Effector memory CD4-positive, alpha-beta T cell (primary cell): ENCODE data around the gene AGBL4.

Experiments used
- DNase-seq, 3 donors: peaks; one replicate each; pipeline ENCODE4 v3.0.0-alpha.2; 2020
- H3K27ac ChIP-seq: 2 replicates; pipeline ENCODE4 v1.7.0; 2013; ENCODE audit warnings: mild to moderate bottlenecking, low read length, moderate library complexity; ENCODE audit not compliant: insufficient read depth, poor library complexity, severe bottlenecking
- H3K27me3 ChIP-seq: replicated peaks from 2 replicates; pipeline ENCODE4 v1.7.0; 2013; ENCODE audit warnings: mild to moderate bottlenecking, low read length; ENCODE audit not compliant: insufficient read depth, control insufficient read depth, poor library complexity, severe bottlenecking
- H3K36me3 ChIP-seq: 2 replicates; pipeline ENCODE4 v1.7.0; 2013; ENCODE audit warnings: mild to moderate bottlenecking, low read length, moderate library complexity; ENCODE audit not compliant: control insufficient read depth, insufficient read depth
- H3K4me1 ChIP-seq: 2 replicates; pipeline ENCODE4 v1.7.0; 2013; ENCODE audit warnings: low read length, mild to moderate bottlenecking; ENCODE audit not compliant: control insufficient read depth, insufficient read depth, poor library complexity, severe bottlenecking
- H3K4me3 ChIP-seq: 2 replicates; pipeline ENCODE4 v1.7.0; 2013; ENCODE audit warnings: low read length, low read depth, mild to moderate bottlenecking; ENCODE audit not compliant: insufficient read depth, poor library complexity, severe bottlenecking
- H3K9me3 ChIP-seq: 2 replicates; pipeline ENCODE4 v1.7.0; 2013; ENCODE audit warnings: mild to moderate bottlenecking, low read length, moderate library complexity; ENCODE audit not compliant: control insufficient read depth

The AGBL4 gene

DNA sequence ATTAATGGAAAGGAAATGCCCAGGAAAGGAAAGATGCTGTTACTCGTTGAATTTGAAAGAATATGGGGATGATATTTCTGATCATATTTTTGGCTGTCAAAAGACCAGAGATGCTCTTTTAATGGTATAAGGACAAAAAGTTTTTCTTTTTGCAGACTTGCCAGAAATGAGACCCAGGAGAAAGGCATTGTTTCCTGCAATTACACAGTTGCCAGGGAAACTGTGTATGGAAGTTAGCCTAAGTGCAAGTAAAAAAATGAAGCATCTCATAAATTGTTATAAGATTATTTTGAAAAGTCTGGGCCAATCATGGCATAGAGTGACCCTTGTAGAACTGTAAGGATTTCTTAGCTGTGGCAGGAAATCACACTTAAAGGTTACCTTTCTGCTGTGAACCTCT is 1091.4 kb downstream of the AGBL4 start:
- no peak for DNase-seq
- Histone ChIP-seq H3K4me3 (no peak overlapping the region), H3K4me1 (no peaks in the 10 kb centered on the region), H3K27ac (no peak overlapping the region), H3K36me3 (no peaks in the 10 kb centered on the region), H3K9me3 (no peaks in the 10 kb centered on the region), H3K27me3 (no peaks in the 10 kb centered on the region)

DNA sequence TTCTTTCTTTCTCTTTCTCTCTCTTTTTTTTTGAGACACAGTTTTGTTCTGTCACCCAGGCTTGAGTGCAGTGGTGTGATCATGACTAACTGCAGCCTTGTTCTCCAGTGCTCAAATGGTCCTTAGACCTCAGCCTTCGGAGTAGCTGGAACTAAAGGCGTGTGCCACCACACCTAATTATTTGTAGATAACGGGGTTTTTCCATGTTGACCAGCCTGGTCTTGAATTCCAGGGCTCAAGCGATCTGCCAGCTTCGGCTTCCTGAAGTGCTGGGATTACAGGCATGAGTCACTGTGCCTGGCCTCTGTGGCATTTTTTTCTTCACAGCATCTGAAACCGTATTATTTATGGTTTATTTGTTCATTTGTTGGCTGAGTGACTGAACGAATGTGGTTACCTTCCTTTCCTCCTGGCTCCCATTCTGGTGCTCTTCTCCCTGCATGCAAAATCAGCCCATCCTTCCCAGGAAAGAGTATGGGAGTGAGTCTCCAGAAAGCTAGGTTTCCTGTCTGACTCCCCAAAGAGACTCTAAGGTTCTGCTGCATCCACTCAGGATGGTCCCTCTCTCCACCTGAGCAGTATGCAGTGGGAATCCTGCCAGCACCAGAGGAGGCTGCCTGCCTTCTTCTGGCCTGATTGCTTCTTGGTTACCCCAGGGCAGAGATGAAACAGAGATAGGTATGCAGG is 1092.1 kb downstream of the AGBL4 start:
- no peaks in the 10 kb centered on the region for H3K9me3 ChIP-seq
- no peak overlapping the region for H3K27ac ChIP-seq
- no peak for DNase-seq
- no peaks in the 10 kb centered on the region for H3K36me3 ChIP-seq
- no peaks in the 10 kb centered on the region for H3K27me3 ChIP-seq
- no peaks in the 10 kb centered on the region for H3K4me1 ChIP-seq
- H3K4me3 ChIP-seq: no peak overlapping the region

DNA sequence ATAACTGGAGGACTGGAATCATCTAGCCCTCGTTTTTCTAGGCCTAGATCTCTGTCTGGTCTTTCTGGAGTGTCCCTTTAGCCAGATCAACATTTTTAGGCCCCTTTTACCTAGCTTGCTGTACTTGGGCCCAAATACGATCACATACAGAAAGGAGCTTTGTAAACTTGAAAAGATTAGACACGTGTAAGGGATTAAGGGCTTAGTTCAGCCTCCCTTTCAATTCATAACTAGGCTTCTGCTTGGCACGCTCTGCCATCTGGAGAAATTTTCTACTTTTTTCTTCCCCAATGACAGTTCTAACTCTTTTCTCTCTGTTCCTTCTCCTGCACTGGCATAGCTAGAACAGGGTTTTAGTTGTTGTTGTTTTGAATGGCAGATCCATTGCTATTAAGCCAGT is 1093.7 kb downstream of the AGBL4 start:
- H3K4me1 ChIP-seq: no peaks in the 10 kb centered on the region
- no peak for DNase-seq
- no peaks in the 10 kb centered on the region for H3K9me3 ChIP-seq
- H3K27me3 ChIP-seq: no peaks in the 10 kb centered on the region
- H3K27ac ChIP-seq: no peak overlapping the region
- no peaks in the 10 kb centered on the region for H3K36me3 ChIP-seq
- H3K4me3 ChIP-seq: no peak overlapping the region

DNA sequence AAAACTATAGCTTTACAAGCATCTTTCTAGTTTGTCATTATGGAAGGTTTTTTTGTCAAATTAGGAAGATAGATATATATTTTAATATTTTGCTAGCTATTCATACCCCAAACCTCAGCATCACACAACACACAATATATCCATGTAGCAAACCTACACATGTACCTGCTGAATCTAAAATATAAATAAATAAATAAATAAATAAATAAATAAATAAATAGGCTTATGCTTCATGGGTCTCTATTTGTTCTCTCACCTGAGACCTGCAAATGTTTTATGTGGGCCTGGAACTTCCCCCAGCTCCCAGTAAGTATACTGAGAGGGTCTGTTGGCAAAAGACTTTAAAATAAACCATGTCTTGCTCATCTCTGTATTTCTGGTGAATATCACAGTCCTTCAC is 1099.7 kb downstream of the AGBL4 start:
- DNase-seq: no peak
- Histone ChIP-seq H3K9me3 (no peaks in the 10 kb centered on the region), H3K4me1 (no peaks in the 10 kb centered on the region), H3K27me3 (no peaks in the 10 kb centered on the region), H3K27ac (no peak overlapping the region), H3K4me3 (no peak overlapping the region), H3K36me3 (no peaks in the 10 kb centered on the region)

DNA sequence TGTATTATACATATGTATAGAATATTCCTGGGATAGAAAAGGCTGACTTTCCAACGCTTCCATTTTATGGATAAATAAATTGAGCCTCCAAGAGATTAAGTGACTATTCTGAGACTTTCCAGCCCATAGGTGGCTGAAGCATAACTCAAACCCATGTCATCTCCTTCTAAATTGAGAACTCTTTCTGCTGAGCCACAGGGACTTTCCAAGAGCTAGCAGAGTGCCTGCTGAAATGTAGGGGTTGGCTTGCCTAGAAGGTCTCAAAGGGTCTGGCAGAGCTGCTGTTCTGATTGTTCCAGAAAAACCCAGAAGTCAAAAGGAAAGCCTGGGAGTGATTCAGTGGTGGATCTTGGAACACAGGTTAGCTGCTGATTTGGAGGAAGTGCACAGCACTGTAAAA is 1100.6 kb downstream of the AGBL4 start:
- no peak for DNase-seq
- no peaks in the 10 kb centered on the region for H3K36me3 ChIP-seq
- no peaks in the 10 kb centered on the region for H3K4me1 ChIP-seq
- no peaks in the 10 kb centered on the region for H3K27me3 ChIP-seq
- no peaks in the 10 kb centered on the region for H3K9me3 ChIP-seq
- no peak overlapping the region for H3K27ac ChIP-seq
- no peak overlapping the region for H3K4me3 ChIP-seq

DNA sequence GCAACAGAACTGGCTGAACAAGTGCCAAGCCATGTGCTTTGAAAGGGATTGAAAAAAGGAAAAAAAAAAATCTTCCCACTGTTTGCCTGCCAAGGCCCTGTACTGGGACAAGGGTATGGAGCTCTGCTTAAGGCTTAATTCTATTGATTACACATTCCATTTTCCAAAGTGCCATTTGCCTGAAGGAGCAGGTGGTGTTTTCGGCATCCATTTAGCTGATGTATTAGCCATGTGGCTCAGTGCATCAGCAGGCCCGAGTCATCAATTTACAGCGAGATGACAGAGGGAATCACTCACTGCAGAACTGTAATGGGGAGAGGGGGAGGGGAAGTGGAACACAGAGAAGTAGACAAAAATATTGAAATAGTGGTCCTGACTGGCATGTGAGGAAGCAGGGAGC is 1102.9 kb downstream of the AGBL4 start:
- Histone ChIP-seq H3K36me3 (no peaks in the 10 kb centered on the region), H3K4me1 (no peaks in the 10 kb centered on the region), H3K27ac (no peak overlapping the region), H3K27me3 (no peaks in the 10 kb centered on the region), H3K4me3 (no peak overlapping the region), H3K9me3 (no peaks in the 10 kb centered on the region)
- DNase-seq: no peak

DNA sequence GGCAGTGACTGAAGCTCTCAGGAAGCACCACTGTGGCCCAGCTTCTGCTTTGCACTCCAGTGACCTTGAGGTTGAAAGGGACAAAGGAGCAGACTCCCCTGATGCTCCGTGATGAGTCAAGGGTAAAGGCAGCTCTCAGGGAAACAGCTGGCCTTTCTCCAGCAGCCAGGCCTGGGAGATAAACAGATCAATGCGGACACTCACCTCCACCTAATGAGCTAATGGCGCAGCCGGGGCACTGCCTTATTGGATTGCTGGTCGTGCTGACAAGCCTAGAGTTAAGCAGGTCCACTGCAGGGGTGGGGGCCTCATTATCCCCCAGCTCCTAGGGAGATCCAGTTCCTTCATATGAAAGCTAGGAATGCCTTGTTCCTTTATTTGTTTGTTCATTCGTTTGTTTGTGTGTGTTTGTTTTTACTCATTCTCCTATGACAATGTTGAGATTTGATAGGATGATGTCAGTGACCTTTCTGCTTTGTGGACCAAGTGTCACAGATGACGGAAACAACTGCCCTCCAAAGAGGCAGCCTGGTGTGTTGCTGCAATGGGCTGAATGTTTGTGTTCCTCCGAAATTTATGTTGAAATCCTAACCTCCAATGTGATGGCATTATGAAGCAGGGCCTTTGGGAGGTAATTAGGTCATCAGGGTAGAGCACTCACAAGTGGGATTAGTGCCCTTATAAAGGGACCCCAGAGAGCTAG is 1105.7 kb downstream of the AGBL4 start:
- H3K27me3 ChIP-seq: no peaks in the 10 kb centered on the region
- no peaks in the 10 kb centered on the region for H3K9me3 ChIP-seq
- H3K36me3 ChIP-seq: no peaks in the 10 kb centered on the region
- H3K4me1 ChIP-seq: no peaks in the 10 kb centered on the region
- no peak overlapping the region for H3K4me3 ChIP-seq
- no peak for DNase-seq
- no peak overlapping the region for H3K27ac ChIP-seq

DNA sequence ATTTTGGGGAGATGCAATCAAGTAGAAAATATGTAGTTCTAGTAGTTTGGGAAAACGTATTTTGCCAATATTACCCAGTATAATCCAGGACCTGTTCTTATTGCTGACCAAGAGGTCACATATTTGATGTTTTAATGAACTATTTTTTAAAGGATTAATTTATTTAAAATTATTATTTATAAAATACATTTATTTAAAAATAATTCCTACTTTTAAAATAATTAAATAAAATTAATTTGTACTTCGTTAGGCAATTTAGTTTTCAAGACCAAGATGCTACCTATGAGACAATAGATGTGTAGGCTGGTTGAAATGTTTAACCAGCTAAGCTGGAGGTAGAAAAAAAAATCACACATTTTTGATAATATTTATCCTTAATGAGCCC is 1106.7 kb downstream of the AGBL4 start:
- H3K27me3 ChIP-seq: no peaks in the 10 kb centered on the region
- H3K4me1 ChIP-seq: no peaks in the 10 kb centered on the region
- H3K9me3 ChIP-seq: no peaks in the 10 kb centered on the region
- no peaks in the 10 kb centered on the region for H3K36me3 ChIP-seq
- H3K27ac ChIP-seq: no peak overlapping the region
- no peak for DNase-seq
- no peak overlapping the region for H3K4me3 ChIP-seq

DNA sequence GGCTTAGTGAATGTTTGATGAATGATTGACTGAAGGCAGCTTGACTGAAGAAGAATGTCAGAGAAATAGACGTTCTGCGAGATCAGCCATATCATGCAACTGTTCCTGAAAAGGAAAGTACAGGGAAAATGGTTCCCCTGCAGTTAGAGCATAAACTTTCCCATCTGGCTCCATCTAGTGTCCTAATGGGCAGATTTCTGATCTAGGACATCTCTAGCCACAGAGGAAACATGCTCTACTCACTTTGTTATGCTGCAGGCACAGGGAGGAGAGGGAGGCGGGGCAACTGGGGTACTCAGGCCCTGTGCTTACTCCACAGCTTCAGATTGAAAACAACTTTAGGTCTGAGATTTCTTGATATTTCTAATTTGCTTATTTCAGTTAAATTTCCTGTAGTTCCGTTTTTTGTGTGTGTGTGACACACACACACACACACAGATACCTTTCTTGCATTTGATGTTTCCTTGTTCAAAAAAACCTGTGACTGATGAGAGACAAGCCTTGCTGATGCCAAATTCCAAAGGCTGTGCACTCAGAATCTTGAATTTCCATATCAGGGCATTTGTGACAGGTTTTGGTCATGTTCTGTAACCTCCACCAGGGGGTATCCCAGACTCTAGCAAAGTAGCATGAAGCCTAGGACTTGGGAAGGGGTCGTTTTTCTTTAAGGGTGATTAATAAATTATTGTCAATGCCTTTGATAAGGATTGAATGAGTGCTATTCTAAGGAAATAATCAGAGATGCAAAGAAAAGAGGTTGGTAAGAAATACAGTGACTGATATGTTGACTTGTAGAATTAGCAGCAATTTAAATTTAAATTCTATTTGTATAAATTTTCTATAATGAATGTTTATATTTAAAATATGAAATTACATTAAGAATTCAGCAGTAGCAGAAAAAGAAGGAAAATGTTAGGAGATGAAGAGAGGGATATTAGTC is 1107.4 kb downstream of the AGBL4 start:
- no peak for DNase-seq
- H3K4me1 ChIP-seq: no peaks in the 10 kb centered on the region
- no peaks in the 10 kb centered on the region for H3K36me3 ChIP-seq
- H3K27me3 ChIP-seq: no peaks in the 10 kb centered on the region
- H3K27ac ChIP-seq: no peak overlapping the region
- H3K4me3 ChIP-seq: no peak overlapping the region
- H3K9me3 ChIP-seq: no peaks in the 10 kb centered on the region

DNA sequence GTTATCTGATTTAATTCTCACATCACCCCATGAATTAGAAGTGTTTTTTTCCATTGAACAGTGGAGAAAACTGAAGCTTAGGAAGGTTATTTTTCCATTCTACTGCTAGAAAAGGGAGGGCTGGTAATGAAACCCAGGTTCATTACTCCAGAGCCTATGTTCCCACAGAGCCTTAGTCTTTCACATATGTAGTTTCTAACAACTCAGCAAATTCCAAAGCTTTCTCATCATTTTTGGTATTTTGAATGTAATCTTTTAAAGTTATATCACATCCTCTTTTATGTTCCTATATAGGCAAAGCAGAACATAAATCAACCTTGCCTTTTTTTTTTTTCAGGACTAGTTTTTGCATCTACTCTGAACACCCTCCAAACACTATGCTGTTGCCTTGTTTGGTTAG is 1115.1 kb downstream of the AGBL4 start:
- H3K27ac ChIP-seq: no peak overlapping the region
- no peaks in the 10 kb centered on the region for H3K36me3 ChIP-seq
- DNase-seq: no peak
- H3K4me3 ChIP-seq: no peak overlapping the region
- H3K4me1 ChIP-seq: no peaks in the 10 kb centered on the region
- H3K27me3 ChIP-seq: no peaks in the 10 kb centered on the region
- H3K9me3 ChIP-seq: no peaks in the 10 kb centered on the region
